ENCODE measurements around the gene PDCD6IP.
"Not testable (repeated sequence)": the region's sequence is repeated elsewhere in the genome, so short reads cannot be mapped to it uniquely, and the experiment has no call there.

The PDCD6IP gene

DNA sequence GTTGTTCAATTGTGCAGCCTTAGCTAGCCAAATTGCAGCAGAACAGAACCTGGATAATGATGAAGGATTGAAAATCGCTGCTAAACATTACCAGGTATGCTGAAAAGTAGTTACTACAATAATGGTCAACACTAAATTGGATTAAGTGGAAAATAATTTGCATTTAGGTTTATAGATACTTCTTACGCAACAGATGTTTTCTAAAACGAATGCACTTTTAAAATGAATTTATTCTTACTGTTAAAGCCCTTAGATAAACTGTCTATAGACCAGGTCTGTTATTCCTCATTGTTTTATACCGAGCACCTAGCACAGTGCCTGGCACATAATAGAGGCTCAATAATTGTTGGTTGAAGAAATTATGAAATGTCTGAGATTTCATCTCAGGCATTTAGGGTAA, 23.6 kb downstream of the PDCD6IP start:
- no peak overlapping the region for H3K4me3 Mint-ChIP-seq
- H3K9me3 Mint-ChIP-seq (ENCODE audit: low read depth), result no peaks in the 10 kb centered on the region
- no peaks in the 10 kb centered on the region for H3K27me3 Mint-ChIP-seq
- H3K4me1 Mint-ChIP-seq (ENCODE audit: low read depth), result peaks cover 5% of the 10 kb centered on the region
- H3K27ac Mint-ChIP-seq, result no peak overlapping the region
- H3K36me3 Mint-ChIP-seq, result peaks cover 13% of the 10 kb centered on the region

GRCh38 chr3:33823821-33824220, 25.4 kb downstream of the PDCD6IP start:
- H3K4me1 Mint-ChIP-seq (ENCODE audit: low read depth), result peaks cover 3% of the 10 kb centered on the region

GRCh38 chr3:33825111-33825510, 26.7 kb downstream of the PDCD6IP start:
- Mint-ChIP-seq H3K9me3 (ENCODE audit: low read depth) (no peaks in the 10 kb centered on the region), H3K27ac (no peak overlapping the region), H3K4me1 (ENCODE audit: low read depth) (peaks cover 5% of the 10 kb centered on the region), H3K36me3 (peaks cover 10% of the 10 kb centered on the region), H3K27me3 (no peaks in the 10 kb centered on the region), H3K4me3 (no peak overlapping the region)

More at GRCh38 chr3:33823821-33824220, 25.4 kb downstream of the PDCD6IP start:
- H3K27me3 Mint-ChIP-seq, result no peaks in the 10 kb centered on the region
- H3K9me3 Mint-ChIP-seq (ENCODE audit: low read depth), result no peaks in the 10 kb centered on the region
- no peak overlapping the region for H3K27ac Mint-ChIP-seq
- peaks cover 14% of the 10 kb centered on the region for H3K36me3 Mint-ChIP-seq
- H3K4me3 Mint-ChIP-seq, result no peak overlapping the region

GRCh38 chr3:33826206-33826605, 27.8 kb downstream of the PDCD6IP start:
- H3K27ac Mint-ChIP-seq, result no peak overlapping the region
- no peaks in the 10 kb centered on the region for H3K9me3 Mint-ChIP-seq (ENCODE audit: low read depth)
- peaks cover 17% of the 10 kb centered on the region for H3K36me3 Mint-ChIP-seq
- peaks cover 13% of the 10 kb centered on the region for H3K4me1 Mint-ChIP-seq (ENCODE audit: low read depth)
- no peak overlapping the region for H3K4me3 Mint-ChIP-seq
- H3K27me3 Mint-ChIP-seq, result no peaks in the 10 kb centered on the region

- Mint-ChIP-seq H3K36me3 (peaks cover 13% of the 10 kb centered on the region), H3K27me3 (no peaks in the 10 kb centered on the region)
Observed at GRCh38 chr3:33826688-33827087, 28.3 kb downstream of the PDCD6IP start.

DNA sequence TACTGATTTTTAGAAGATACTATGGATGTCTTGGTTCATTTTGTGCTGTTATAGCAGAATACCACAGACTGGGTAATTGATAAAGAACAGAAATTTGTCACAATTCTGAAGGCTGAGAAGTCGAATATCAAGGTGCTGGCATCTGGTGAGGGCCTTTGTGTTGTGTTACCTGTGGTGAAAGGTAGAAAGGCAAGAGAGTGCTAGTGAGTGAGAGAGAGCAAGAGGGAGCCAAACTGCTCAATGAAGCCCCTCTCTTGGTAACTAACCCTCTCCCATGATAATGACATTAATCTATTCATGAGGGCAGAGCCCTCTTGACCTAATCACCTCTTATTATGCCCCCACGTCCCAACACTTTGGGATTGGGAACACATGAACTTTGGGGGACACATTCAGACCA, 31.3 kb downstream of the PDCD6IP start:
- Mint-ChIP-seq H3K4me1 (ENCODE audit: low read depth) (peaks cover 33% of the 10 kb centered on the region), H3K9me3 (ENCODE audit: low read depth) (no peaks in the 10 kb centered on the region), H3K4me3 (no peak overlapping the region), H3K27me3 (no peaks in the 10 kb centered on the region), H3K27ac (peak overlapping the region; percentile 18), H3K36me3 (peaks cover 11% of the 10 kb centered on the region)

More at GRCh38 chr3:33826688-33827087, 28.3 kb downstream of the PDCD6IP start:
- H3K4me1 Mint-ChIP-seq (ENCODE audit: low read depth), result peaks cover 16% of the 10 kb centered on the region
- no peaks in the 10 kb centered on the region for H3K9me3 Mint-ChIP-seq (ENCODE audit: low read depth)
- no peak overlapping the region for H3K27ac Mint-ChIP-seq
- no peak overlapping the region for H3K4me3 Mint-ChIP-seq

GRCh38 chr3:33831053-33831452, 32.6 kb downstream of the PDCD6IP start:
- Mint-ChIP-seq H3K4me3 (no peak overlapping the region), H3K36me3 (peaks cover 11% of the 10 kb centered on the region), H3K4me1 (ENCODE audit: low read depth) (peaks cover 33% of the 10 kb centered on the region), H3K9me3 (ENCODE audit: low read depth) (no peaks in the 10 kb centered on the region), H3K27ac (peak overlapping the region; percentile 56), H3K27me3 (no peaks in the 10 kb centered on the region)

DNA sequence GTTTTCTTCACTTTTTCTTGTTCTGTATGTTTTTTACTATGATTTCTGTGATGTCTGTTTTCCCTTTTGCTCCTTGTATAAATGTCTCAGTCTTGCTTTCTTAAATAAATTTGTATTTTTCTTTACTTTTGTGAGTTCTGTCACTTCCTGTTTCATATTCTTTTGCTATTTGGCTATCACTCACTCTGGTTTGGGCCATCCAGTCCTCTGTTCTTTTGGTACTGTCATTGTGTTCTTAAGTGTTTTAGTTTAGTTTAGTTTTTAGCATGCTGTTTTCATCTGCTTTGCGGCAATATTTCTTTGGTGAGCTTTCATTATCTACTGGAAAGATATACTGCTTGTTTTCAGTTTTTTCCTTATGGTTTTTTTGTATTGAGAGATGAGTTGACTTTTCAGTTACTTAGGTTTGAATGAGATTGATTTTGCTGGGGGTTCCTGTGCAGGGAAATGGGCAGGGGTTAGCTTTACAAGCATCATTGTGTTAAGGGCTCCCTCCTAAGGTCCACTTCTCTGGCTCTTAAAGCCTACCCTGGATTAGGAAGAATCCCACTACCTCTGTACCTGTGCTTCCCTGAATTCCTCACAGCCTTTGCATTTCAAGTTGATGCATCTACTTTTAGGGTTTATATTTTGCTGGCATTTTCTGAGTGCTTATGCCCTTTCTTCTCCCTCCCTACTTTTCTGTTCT, 35.1 kb downstream of the PDCD6IP start:
- Mint-ChIP-seq H3K4me3 (no peak overlapping the region), H3K36me3 (peaks cover 8% of the 10 kb centered on the region), H3K4me1 (ENCODE audit: low read depth) (peaks cover 33% of the 10 kb centered on the region), H3K27me3 (no peaks in the 10 kb centered on the region), H3K9me3 (ENCODE audit: low read depth) (no peaks in the 10 kb centered on the region), H3K27ac (peak overlapping the region; percentile 58)

- H3K9me3 Mint-ChIP-seq (ENCODE audit: low read depth), result no peaks in the 10 kb centered on the region
- H3K4me1 Mint-ChIP-seq (ENCODE audit: low read depth), result peaks cover 33% of the 10 kb centered on the region
- H3K27ac Mint-ChIP-seq, result no peak overlapping the region
- no peaks in the 10 kb centered on the region for H3K27me3 Mint-ChIP-seq
- no peak overlapping the region for H3K4me3 Mint-ChIP-seq
- peaks cover 9% of the 10 kb centered on the region for H3K36me3 Mint-ChIP-seq
Observed at GRCh38 chr3:33834096-33834453, 35.6 kb downstream of the PDCD6IP start.

DNA sequence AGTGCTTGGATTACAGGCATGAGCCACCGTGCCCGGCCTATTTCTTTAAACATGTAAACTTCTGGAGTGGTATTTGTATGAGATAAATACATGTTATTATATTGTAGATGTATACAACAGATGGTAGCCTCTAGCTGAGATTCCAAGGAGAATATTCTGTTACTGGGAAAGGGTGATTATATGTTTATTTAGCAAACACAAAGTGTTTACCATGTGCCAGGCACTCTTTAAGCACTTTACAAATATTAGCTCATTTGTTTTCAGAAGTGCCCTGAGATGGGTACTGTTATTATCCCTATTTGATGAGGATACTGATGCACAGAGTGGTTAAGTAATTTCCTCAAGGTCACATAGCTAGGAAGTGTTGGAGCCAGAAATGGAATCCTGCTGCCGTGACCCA, 38.8 kb downstream of the PDCD6IP start:
- peaks cover 18% of the 10 kb centered on the region for H3K4me1 Mint-ChIP-seq (ENCODE audit: low read depth)
- not testable (repeated sequence) for H3K4me3 Mint-ChIP-seq; H3K9me3 Mint-ChIP-seq (ENCODE audit: low read depth); H3K27me3 Mint-ChIP-seq; H3K27ac Mint-ChIP-seq; H3K36me3 Mint-ChIP-seq

GRCh38 chr3:33839283-33839682, 40.9 kb downstream of the PDCD6IP start:
- no peak overlapping the region for H3K27ac Mint-ChIP-seq
- peaks cover 4% of the 10 kb centered on the region for H3K36me3 Mint-ChIP-seq
- no peak overlapping the region for H3K4me3 Mint-ChIP-seq
- H3K9me3 Mint-ChIP-seq (ENCODE audit: low read depth), result no peaks in the 10 kb centered on the region
- no peaks in the 10 kb centered on the region for H3K27me3 Mint-ChIP-seq
- peaks cover 3% of the 10 kb centered on the region for H3K4me1 Mint-ChIP-seq (ENCODE audit: low read depth)

DNA sequence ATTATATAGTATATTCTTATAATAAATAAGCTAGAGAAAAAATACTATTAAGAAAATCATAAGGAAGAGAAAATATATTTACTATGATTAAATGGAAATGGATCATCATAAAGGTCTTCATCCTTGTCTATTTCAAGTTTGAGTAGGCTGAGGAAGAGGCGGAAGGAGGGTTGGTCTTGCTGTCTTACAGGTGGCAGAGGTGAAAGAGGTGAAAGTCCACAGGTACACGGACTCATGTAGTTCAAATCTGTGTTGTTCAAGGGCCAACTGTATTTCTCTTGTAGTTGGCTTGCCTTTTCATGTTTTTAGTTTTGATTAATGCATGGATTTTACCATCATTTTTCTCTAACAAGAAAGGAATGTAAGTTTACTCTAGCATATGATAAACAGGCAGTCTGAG, 41.7 kb downstream of the PDCD6IP start:
- no peaks in the 10 kb centered on the region for H3K27me3 Mint-ChIP-seq
- no peaks in the 10 kb centered on the region for H3K4me1 Mint-ChIP-seq (ENCODE audit: low read depth)
- no peak overlapping the region for H3K4me3 Mint-ChIP-seq
- no peak overlapping the region for H3K27ac Mint-ChIP-seq
- H3K36me3 Mint-ChIP-seq, result peaks cover 4% of the 10 kb centered on the region
- no peaks in the 10 kb centered on the region for H3K9me3 Mint-ChIP-seq (ENCODE audit: low read depth)

DNA sequence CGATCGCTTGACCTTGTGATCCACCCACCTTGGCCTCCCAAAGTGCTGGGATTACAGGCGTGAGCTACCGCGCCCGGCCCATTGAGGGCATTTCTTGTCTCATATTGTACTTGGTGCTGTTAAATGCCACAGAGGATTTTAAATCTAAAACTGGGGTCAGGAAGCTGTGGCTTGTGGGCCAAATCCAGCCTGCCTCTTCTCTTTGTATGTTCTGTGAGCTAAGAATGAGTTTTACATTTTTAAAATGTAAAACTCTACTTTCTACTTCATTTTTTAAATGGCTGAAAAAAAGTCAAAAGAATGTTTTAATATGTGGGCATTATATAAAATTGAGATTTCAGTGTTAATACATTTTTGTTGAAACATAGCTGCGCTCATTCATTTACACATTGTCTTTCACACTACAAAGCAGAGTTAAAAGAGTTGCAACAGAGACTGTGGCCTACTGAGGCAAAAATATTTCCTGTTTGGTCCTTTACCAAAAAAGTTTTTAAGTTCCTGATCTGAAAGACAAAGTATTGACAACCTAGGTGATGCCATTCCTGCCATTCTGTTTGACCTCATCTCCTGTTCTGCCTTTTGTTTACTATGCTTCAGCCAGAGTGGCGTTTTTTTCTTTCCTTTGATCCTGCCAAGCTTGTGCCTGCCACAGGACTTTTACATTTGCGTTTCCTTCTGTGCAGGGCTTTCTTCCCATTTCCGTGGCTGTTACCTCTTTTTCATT, 50.4 kb downstream of the PDCD6IP start:
- H3K27ac Mint-ChIP-seq, result peak overlapping the region; percentile 78
- H3K4me1 Mint-ChIP-seq (ENCODE audit: low read depth), result peaks cover 56% of the 10 kb centered on the region
- no peaks in the 10 kb centered on the region for H3K9me3 Mint-ChIP-seq (ENCODE audit: low read depth)
- H3K36me3 Mint-ChIP-seq, result peaks cover 10% of the 10 kb centered on the region
- peak overlapping the region; percentile 56 for H3K4me3 Mint-ChIP-seq
- H3K27me3 Mint-ChIP-seq, result no peaks in the 10 kb centered on the region

DNA sequence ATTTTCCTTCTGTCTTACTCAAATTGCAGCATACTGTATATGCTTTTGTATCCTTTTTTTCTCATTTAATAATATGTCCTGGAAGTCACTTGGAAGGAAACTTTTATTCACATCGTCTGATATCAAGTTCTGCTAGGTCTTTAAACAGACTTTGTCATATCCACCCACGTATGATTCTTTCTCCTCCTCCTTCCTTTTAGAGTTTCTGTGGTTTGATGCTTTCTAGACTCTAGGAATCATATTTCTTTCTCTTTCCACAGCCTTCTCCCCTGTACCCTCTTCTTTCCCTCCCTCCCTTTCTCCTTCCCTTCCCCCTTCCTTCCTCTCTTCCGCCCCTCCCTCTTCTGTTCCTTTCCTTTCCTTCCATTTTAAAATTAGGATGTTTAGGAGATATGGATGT, 52.2 kb downstream of the PDCD6IP start:
- H3K27me3 Mint-ChIP-seq; H3K9me3 Mint-ChIP-seq (ENCODE audit: low read depth): not testable (repeated sequence)
- Mint-ChIP-seq H3K36me3 (peaks cover 17% of the 10 kb centered on the region), H3K4me3 (peak overlapping the region; percentile 48), H3K4me1 (ENCODE audit: low read depth) (peaks cover 70% of the 10 kb centered on the region), H3K27ac (peak overlapping the region; percentile 46)

GRCh38 chr3:33855407-33855806, 57.0 kb downstream of the PDCD6IP start:
- peak overlapping the region; percentile 49 for H3K4me3 Mint-ChIP-seq
- not testable (repeated sequence) for H3K27me3 Mint-ChIP-seq; H3K9me3 Mint-ChIP-seq (ENCODE audit: low read depth)
- peak overlapping the region; percentile 74 for H3K27ac Mint-ChIP-seq
- H3K36me3 Mint-ChIP-seq, result peaks cover 21% of the 10 kb centered on the region
- peaks cover 33% of the 10 kb centered on the region for H3K4me1 Mint-ChIP-seq (ENCODE audit: low read depth)
